Karpas-422 (cell line): ENCODE measurements around the gene PITPNM1. TPM values are rescaled to one million over a fixed set of nuclear protein-coding genes. Genes with fewer than 3 reads are reported as not detected.

Experiments used
- DNase-seq: peaks from one replicate; pipeline ENCODE4 v3.0.0-alpha.2; 2015
- H2AFZ ChIP-seq: fragments of 200-600 bp; sonication (generic); 2 replicates; pipeline ENCODE4 v1.6.1; 2014; ENCODE audit warnings: antibody characterized with exemption, low read length, mixed read lengths
- H3K27ac ChIP-seq: fragments of 200-600 bp; sonication (generic); 2 replicates; pipeline ENCODE4 v1.5.1; 2014; ENCODE audit warnings: mild to moderate bottlenecking, low read length, moderate library complexity
- H3K27me3 ChIP-seq: fragments of 200-600 bp; sonication (generic); 2 replicates; pipeline ENCODE4 v1.6.1; 2014; ENCODE audit warnings: low read length, mixed read lengths
- H3K36me3 ChIP-seq: fragments of 200-600 bp; sonication (generic); 2 replicates; pipeline ENCODE4 v1.6.1; 2014; ENCODE audit warnings: low read length, mixed read lengths; ENCODE audit not compliant: insufficient read depth
- H3K4me1 ChIP-seq: fragments of 200-600 bp; sonication (generic); 2 replicates; pipeline ENCODE4 v1.6.1; 2014; ENCODE audit warnings: mild to moderate bottlenecking, low read length, mixed read lengths
- H3K4me2 ChIP-seq: fragments of 200-600 bp; sonication (generic); 2 replicates; pipeline ENCODE4 v1.6.1; 2014; ENCODE audit warnings: low read length, low read depth, mild to moderate bottlenecking; ENCODE audit not compliant: poor library complexity, severe bottlenecking
- H3K4me3 ChIP-seq: fragments of 200-600 bp; sonication (generic); 2 replicates; pipeline ENCODE4 v1.5.1; 2014; ENCODE audit warnings: mild to moderate bottlenecking, antibody characterized with exemption, low read length, mixed read lengths
- H3K79me2 ChIP-seq: fragments of 200-600 bp; sonication (generic); 2 replicates; pipeline ENCODE4 v1.6.1; 2014; ENCODE audit warnings: mild to moderate bottlenecking, low read length, mixed read lengths
- H3K9ac ChIP-seq: fragments of 200-600 bp; sonication (generic); 2 replicates; pipeline ENCODE4 v1.6.0; 2014; ENCODE audit warnings: low read length
- H3K9me2 ChIP-seq: fragments of 200-600 bp; sonication (generic), shearing (Covaris generic); replicated peaks from 2 replicates; pipeline ENCODE4 v1.6.0; 2014; ENCODE audit warnings: mild to moderate bottlenecking, low read length, moderate library complexity; ENCODE audit not compliant: insufficient read depth
- H3K9me3 ChIP-seq: fragments of 300-700, 200-600 bp; sonication (generic); 2 replicates; pipeline ENCODE4 v1.6.1; 2014; ENCODE audit warnings: low read length, mixed read lengths
- H4K20me1 ChIP-seq: fragments of 200-600 bp; sonication (generic); 2 replicates; pipeline ENCODE4 v1.6.1; 2014; ENCODE audit warnings: mild to moderate bottlenecking, antibody characterized with exemption, low read length, low read depth; ENCODE audit not compliant: insufficient read depth
- small RNA-seq: library from RNA; depleted of rRNA; stranded (forward); fragments of <200 nt; gene quantifications from one replicate; pipeline ENCODE3, GENCODE V24; 2014
- total RNA-seq: library from RNA; depleted of rRNA; stranded (reverse); fragments of >200 nt; shearing (Covaris generic); gene quantifications from 2 replicates; pipeline ENCODE4 v1.2.3, GENCODE V29; 2014; ENCODE audit warnings: low replicate concordance; rRNA removed

The PITPNM1 gene
- total RNA-seq, 1 experiment from 2014 or later: 79.6 TPM

DNA sequence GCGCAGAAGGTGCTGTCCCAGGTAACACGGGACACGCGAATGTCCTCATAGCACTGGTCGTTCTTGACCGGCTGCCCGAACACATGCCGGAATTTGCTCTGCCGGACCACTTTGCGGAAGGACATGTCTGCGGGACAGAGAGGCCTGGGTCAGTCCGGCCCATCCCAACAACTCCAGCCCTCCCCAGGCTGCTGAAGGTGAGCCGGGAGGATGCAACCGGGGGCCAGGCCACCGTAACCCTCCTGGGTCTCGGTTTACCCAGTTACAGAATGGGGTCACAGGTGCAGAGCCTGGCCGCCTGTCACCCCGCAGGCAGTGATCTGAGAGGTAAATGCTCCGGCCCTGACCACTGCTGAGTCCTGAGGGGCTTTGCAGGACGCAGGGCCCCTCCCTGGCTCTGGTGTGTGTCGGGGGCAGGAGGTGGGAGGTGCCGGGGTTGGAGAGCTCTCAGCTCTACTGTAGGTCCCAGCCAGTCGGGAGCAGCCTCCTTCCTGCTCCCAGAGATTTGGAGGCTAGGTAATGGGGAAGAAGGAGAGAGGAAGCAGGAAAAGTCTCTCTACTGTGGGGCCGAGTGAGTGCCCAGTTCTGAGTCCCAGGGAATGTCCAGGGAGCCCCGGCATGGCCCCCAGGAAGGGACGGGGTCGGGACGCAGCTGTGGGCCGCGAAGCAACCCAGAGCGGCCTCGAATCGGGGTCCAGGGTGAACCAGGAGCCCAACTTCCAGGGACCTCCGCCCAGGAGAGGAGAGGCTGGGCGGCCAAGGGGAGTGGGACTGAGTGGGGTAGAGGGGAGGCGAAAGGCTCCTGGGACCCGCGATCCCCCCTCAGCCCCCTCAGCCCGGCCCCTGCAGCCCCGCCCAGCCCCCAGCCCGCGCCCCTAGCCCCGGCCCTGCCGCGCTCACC, 62.4 kb downstream of the PITPNM1 start:
- peak overlapping the region; percentile 71 for H3K4me3 ChIP-seq

More for the DNA sequence above, 62.4 kb downstream of the PITPNM1 start:
- no peaks in the 10 kb centered on the region for H3K27me3 ChIP-seq
- H3K9me2 ChIP-seq: no peaks in the 10 kb centered on the region
- peaks cover 10% of the 10 kb centered on the region; the same call in 1 of the 2 replicates for H3K79me2 ChIP-seq
- H2AFZ ChIP-seq: no peak overlapping the region
- peak overlapping the region; percentile 92 for H3K27ac ChIP-seq
- no peaks in the 10 kb centered on the region for H3K36me3 ChIP-seq
- H4K20me1 ChIP-seq: no peaks in the 10 kb centered on the region
- no peaks in the 10 kb centered on the region for H3K9me3 ChIP-seq
- peak overlapping the region; percentile 96 for H3K4me2 ChIP-seq
- H3K9ac ChIP-seq: peak overlapping the region; percentile 75
- DNase-seq: peak; percentile 64
- peaks cover 60% of the 10 kb centered on the region for H3K4me1 ChIP-seq

Small RNAs within 50 kb of the gene (small RNA-seq; reads per million reads assigned to genes)
- gene MIR6752: not detected

Other genes with a start within 250 kb of the PITPNM1 start
- 94.7 and 190 TPM in 2 replicates for gene GRK2, start 238.9 kb downstream of the PITPNM1 start, total RNA-seq
- 31.3 and 91.8 TPM in 2 replicates for gene ANKRD13D, start 216.1 kb downstream of the PITPNM1 start, total RNA-seq
- gene SSH3, start 201.8 kb downstream of the PITPNM1 start, total RNA-seq: 0.61 and 0.82 TPM in 2 replicates
- gene POLD4, start 151.8 kb downstream of the PITPNM1 start, total RNA-seq: 362 and 684 TPM in 2 replicates
- gene CLCF1, start 131.8 kb downstream of the PITPNM1 start, total RNA-seq: 6.4 and 13.9 TPM in 2 replicates
- 14.8 and 19.2 TPM in 2 replicates for gene RAD9A, start 113.4 kb downstream of the PITPNM1 start, total RNA-seq
- gene PPP1CA, start 103.5 kb downstream of the PITPNM1 start, total RNA-seq: 218 and 332 TPM in 2 replicates
- gene TBC1D10C, start 101.3 kb downstream of the PITPNM1 start, total RNA-seq: 52.4 and 122 TPM in 2 replicates
- gene CARNS1, start 89.7 kb downstream of the PITPNM1 start, total RNA-seq: 0.18 TPM in 1 of 2 replicates, not detected in the other
- 48.9 and 83.6 TPM in 2 replicates for gene RPS6KB2, start 76.9 kb downstream of the PITPNM1 start, total RNA-seq
- 161 and 348 TPM in 2 replicates for gene PTPRCAP, start 67.7 kb downstream of the PITPNM1 start, total RNA-seq
- 15.5 and 40.6 TPM in 2 replicates for gene CORO1B, start 61.9 kb downstream of the PITPNM1 start, total RNA-seq
- gene GPR152, start 52.6 kb downstream of the PITPNM1 start, total RNA-seq: not detected in 2 replicates
- 0.29 TPM in 1 of 2 replicates, not detected in the other for gene CABP4, start 50.0 kb downstream of the PITPNM1 start, total RNA-seq
- 69.7 and 99.7 TPM in 2 replicates for gene TMEM134, start 36.1 kb downstream of the PITPNM1 start, total RNA-seq
- gene AIP, start 22.3 kb downstream of the PITPNM1 start, total RNA-seq: 51.8 and 119 TPM in 2 replicates
- 91.5 and 106 TPM in 2 replicates for gene CDK2AP2, start 2.8 kb upstream of the PITPNM1 start, total RNA-seq
- gene CABP2, start 18.1 kb upstream of the PITPNM1 start, total RNA-seq: not detected in 2 replicates
- 1,085 and 1,200 TPM in 2 replicates for gene GSTP1, start 78.4 kb upstream of the PITPNM1 start, total RNA-seq
- 145 and 304 TPM in 2 replicates for gene NDUFV1, start 101.6 kb upstream of the PITPNM1 start, total RNA-seq
- gene NUDT8, start 124.6 kb upstream of the PITPNM1 start, total RNA-seq: 10.4 and 35.4 TPM in 2 replicates
- gene TBX10, start 134.4 kb upstream of the PITPNM1 start, total RNA-seq: not detected in 2 replicates
- 0.89 and 2.2 TPM in 2 replicates for gene ACY3, start 145.4 kb upstream of the PITPNM1 start, total RNA-seq
- gene ALDH3B2, start 169.3 kb upstream of the PITPNM1 start, total RNA-seq: 1.6 and 1.8 TPM in 2 replicates